Skeletal muscle cell (primary cell): ENCODE measurements around the gene DYNC2LI1.
A peak's percentile ranks its signal among the peaks of the same experiment; 100 is the strongest.

Source experiments
- DNase-seq: peaks from one replicate; pipeline ENCODE4 v3.0.0-alpha.2; 2010; ENCODE audit warnings: low read depth
- H3K4me3 ChIP-seq: 2 replicates; pipeline ENCODE4 v1.5.1; 2011; ENCODE audit warnings: low read depth, mild to moderate bottlenecking, control low read depth, low read length, moderate library complexity

DYNC2LI1 gene

GRCh38 chr2:43758739-43759138 is 15.1 kb upstream of the DYNC2LI1 start:
- H3K4me3 ChIP-seq: no peak overlapping the region
- DNase-seq: peak; percentile 73

GRCh38 chr2:43759195-43759594 is 14.6 kb upstream of the DYNC2LI1 start:
- H3K4me3 ChIP-seq: no peak overlapping the region

GRCh38 chr2:43762286-43762685 is 11.6 kb upstream of the DYNC2LI1 start:
- no peak for DNase-seq
- no peak overlapping the region for H3K4me3 ChIP-seq

More at GRCh38 chr2:43759195-43759594, 14.6 kb upstream of the DYNC2LI1 start:
- DNase-seq: peak; percentile 84

- no peak for DNase-seq
- no peak overlapping the region for H3K4me3 ChIP-seq
Measured at GRCh38 chr2:43763091-43763490, 10.7 kb upstream of the DYNC2LI1 start.

- no peak overlapping the region for H3K4me3 ChIP-seq
- no peak for DNase-seq
Measured at GRCh38 chr2:43764086-43764705, 9.6 kb upstream of the DYNC2LI1 start.

GRCh38 chr2:43766006-43766405 is 7.8 kb upstream of the DYNC2LI1 start:
- H3K4me3 ChIP-seq: no peak overlapping the region
- DNase-seq: no peak

GRCh38 chr2:43774617-43775016 is 778 bp downstream of the DYNC2LI1 start:
- H3K4me3 ChIP-seq: peak overlapping the region; percentile 75
- DNase-seq: no peak

- no peak overlapping the region for H3K4me3 ChIP-seq
- DNase-seq: no peak
Measured at GRCh38 chr2:43776324-43776723, 2.5 kb downstream of the DYNC2LI1 start.

GRCh38 chr2:43777306-43777926 is 3.6 kb downstream of the DYNC2LI1 start:
- no peak overlapping the region for H3K4me3 ChIP-seq
- DNase-seq: no peak

GRCh38 chr2:43778233-43778632 is 4.4 kb downstream of the DYNC2LI1 start:
- H3K4me3 ChIP-seq: no peak overlapping the region

GRCh38 chr2:43787895-43788294 is 14.1 kb downstream of the DYNC2LI1 start:
- DNase-seq: no peak
- H3K4me3 ChIP-seq: no peak overlapping the region

More at GRCh38 chr2:43778233-43778632, 4.4 kb downstream of the DYNC2LI1 start:
- DNase-seq: no peak

- no peak overlapping the region for H3K4me3 ChIP-seq
- no peak for DNase-seq
Measured at GRCh38 chr2:43788646-43789045, 14.8 kb downstream of the DYNC2LI1 start.

GRCh38 chr2:43790147-43790546 is 16.3 kb downstream of the DYNC2LI1 start:
- DNase-seq: no peak
- H3K4me3 ChIP-seq: no peak overlapping the region

- no peak for DNase-seq
- H3K4me3 ChIP-seq: no peak overlapping the region
Measured at GRCh38 chr2:43791035-43791765, 17.4 kb downstream of the DYNC2LI1 start.

GRCh38 chr2:43792653-43793052 is 18.8 kb downstream of the DYNC2LI1 start:
- H3K4me3 ChIP-seq: no peak overlapping the region
- DNase-seq: no peak

GRCh38 chr2:43794956-43795355 is 21.1 kb downstream of the DYNC2LI1 start:
- no peak overlapping the region for H3K4me3 ChIP-seq
- DNase-seq: no peak

- H3K4me3 ChIP-seq: no peak overlapping the region
- DNase-seq: no peak
Measured at GRCh38 chr2:43796206-43796605, 22.4 kb downstream of the DYNC2LI1 start.

- no peak for DNase-seq
Measured at GRCh38 chr2:43798300-43798699, 24.5 kb downstream of the DYNC2LI1 start.

GRCh38 chr2:43800894-43801293 is 27.1 kb downstream of the DYNC2LI1 start:
- H3K4me3 ChIP-seq: no peak overlapping the region
- DNase-seq: no peak

More at GRCh38 chr2:43798300-43798699, 24.5 kb downstream of the DYNC2LI1 start:
- H3K4me3 ChIP-seq: no peak overlapping the region

GRCh38 chr2:43802135-43802534 is 28.3 kb downstream of the DYNC2LI1 start:
- DNase-seq: no peak
- H3K4me3 ChIP-seq: no peak overlapping the region

- no peak for DNase-seq
- H3K4me3 ChIP-seq: no peak overlapping the region
Measured at GRCh38 chr2:43803113-43803512, 29.3 kb downstream of the DYNC2LI1 start.
